IMR-90 (cell line): ENCODE results near the gene GLG1. TPM values are rescaled to one million over a fixed set of nuclear protein-coding genes. Genes with fewer than 3 reads are reported as not detected.
A peak's percentile ranks its signal among the peaks of the same experiment; 100 is the strongest.
"Not testable (repeated sequence)": the region's sequence is repeated elsewhere in the genome, so short reads cannot be mapped to it uniquely, and the experiment has no call there.

Experiments
- ATAC-seq: fragments of 200-7000 bp; cut with Tn5 transposase; 2 replicates; pipeline ENCODE4 v1.9.1; 2020; ENCODE audit warnings: low read depth, mild to moderate bottlenecking, moderate library complexity
- BruUV-seq: library from RNA; stranded (reverse); fragments of 400-500 nt; replicated peaks from 2 replicates; lab custom pipeline; 2021; lab: Mats Ljungman, UMichigan
- CTCF ChIA-PET: fragments of 300-600 bp; formaldehyde crosslinking; extraction: SDS; loops from one replicate; lab custom pipeline; 2021; ENCODE audit warnings: antibody characterized with exemption; lab: Yijun Ruan, JAX
- POLR2A ChIA-PET: fragments of 300-600 bp; sonication (Branson Sonifier 250); formaldehyde crosslinking; loops from one replicate; lab custom pipeline; 2022; ENCODE audit warnings: antibody characterized with exemption; ENCODE audit not compliant: unreplicated experiment; lab: Charles Lee
- DNase-seq: peaks from one replicate; pipeline ENCODE4 v3.0.0; 2013
- H2AFZ ChIP-seq: replicated peaks from 2 replicates; pipeline ENCODE3; 2013; ENCODE audit warnings: low read length, mild to moderate bottlenecking; ENCODE audit not compliant: poor library complexity
- H2AK5ac ChIP-seq: 2 replicates; pipeline ENCODE4 v1.6.1; 2013; ENCODE audit warnings: low read depth, low read length, inconsistent platforms
- H2AK9ac ChIP-seq: replicated peaks from 2 replicates; pipeline ENCODE3; 2013; ENCODE audit warnings: mild to moderate bottlenecking, low read depth, low read length, moderate library complexity; ENCODE audit not compliant: poor library complexity
- H2BK120ac ChIP-seq: 2 replicates; pipeline ENCODE4 v1.6.1; 2013; ENCODE audit warnings: low read depth, low read length, inconsistent platforms
- H2BK15ac ChIP-seq: 3 replicates; pipeline ENCODE4 v1.6.1; 2013; ENCODE audit warnings: low read depth, low read length, inconsistent platforms
- H2BK20ac ChIP-seq: 2 replicates; pipeline ENCODE4 v1.6.1; 2013; ENCODE audit warnings: low read depth, mild to moderate bottlenecking, inconsistent platforms, low read length, moderate library complexity
- H2BK5ac ChIP-seq: 2 replicates; pipeline ENCODE4 v1.6.1; 2013; ENCODE audit warnings: mild to moderate bottlenecking, low read depth, low read length, inconsistent platforms; ENCODE audit not compliant: poor library complexity, severe bottlenecking
- H3K14ac ChIP-seq: replicated peaks from 2 replicates; pipeline ENCODE4 v1.6.1; 2013; ENCODE audit warnings: low read depth, low read length, inconsistent platforms
- H3K18ac ChIP-seq: 2 replicates; pipeline ENCODE4 v1.6.1; 2013; ENCODE audit warnings: low read depth, low read length, control low read depth
- H3K23ac ChIP-seq: 2 replicates; pipeline ENCODE4 v1.6.1; 2013; ENCODE audit warnings: low read depth, low read length, inconsistent platforms
- H3K27ac ChIP-seq: 2 replicates; pipeline ENCODE4 v1.5.1; 2013; ENCODE audit warnings: mild to moderate bottlenecking, control low read depth, low read length; ENCODE audit not compliant: insufficient read depth
- H3K27me3 ChIP-seq: 2 replicates; pipeline ENCODE4 v1.6.1; 2013; ENCODE audit warnings: low read length; ENCODE audit not compliant: control insufficient read depth, insufficient read depth
- H3K36me3 ChIP-seq: 2 replicates; pipeline ENCODE4 v1.6.1; 2013; ENCODE audit warnings: low read length, mixed read lengths; ENCODE audit not compliant: control insufficient read depth, insufficient read depth
- H3K4ac ChIP-seq: 2 replicates; pipeline ENCODE4 v1.6.1; 2013; ENCODE audit warnings: low read depth, low read length, inconsistent platforms
- H3K4me1 ChIP-seq: 2 replicates; pipeline ENCODE4 v1.6.1; 2013; ENCODE audit warnings: low read length, mixed read lengths; ENCODE audit not compliant: control insufficient read depth, insufficient read depth
- H3K4me2 ChIP-seq: 2 replicates; pipeline ENCODE4 v1.6.1; 2013; ENCODE audit warnings: low read depth, mild to moderate bottlenecking, control low read depth, low read length, moderate library complexity
- H3K4me3 ChIP-seq: 2 replicates; pipeline ENCODE4 v1.5.1; 2013; ENCODE audit warnings: low read depth, mild to moderate bottlenecking, control low read depth, low read length, moderate library complexity; ENCODE audit not compliant: insufficient read depth
- H3K56ac ChIP-seq: 2 replicates; pipeline ENCODE4 v1.6.1; 2013; ENCODE audit warnings: low read length, inconsistent platforms; ENCODE audit not compliant: insufficient read depth; ENCODE audit errors: extremely low read depth
- H3K79me1 ChIP-seq, 2 experiments: 2 replicates each; pipeline ENCODE4 v1.6.1; 2013; ENCODE audit warnings: low read length in 2 of 2, inconsistent platforms in 1 of 2, low read depth in 1 of 2
- H3K9ac ChIP-seq: 2 replicates; pipeline ENCODE4 v1.6.1; 2013; ENCODE audit warnings: low read depth, low read length, control low read depth
- H3K9me1 ChIP-seq: 2 replicates; pipeline ENCODE4 v1.6.1; 2013; ENCODE audit warnings: low read length, inconsistent platforms; ENCODE audit not compliant: insufficient read depth
- H3K9me3 ChIP-seq: 2 replicates; pipeline ENCODE4 v1.6.1; 2013; ENCODE audit warnings: low read length; ENCODE audit not compliant: control insufficient read depth, insufficient read depth
- H4K20me1 ChIP-seq: 2 replicates; pipeline ENCODE4 v1.6.1; 2013; ENCODE audit warnings: low read length, inconsistent platforms; ENCODE audit not compliant: insufficient read depth
- H4K5ac ChIP-seq: 2 replicates; pipeline ENCODE4 v1.6.1; 2013; ENCODE audit warnings: mild to moderate bottlenecking, low read depth, low read length, control low read depth
- H4K8ac ChIP-seq, 2 experiments: 2 replicates each; pipeline ENCODE4 v1.6.1; 2013; ENCODE audit warnings: low read depth in 2 of 2, low read length in 2 of 2, control low read depth in 1 of 2, inconsistent platforms in 1 of 2
- H4K91ac ChIP-seq: 2 replicates; pipeline ENCODE4 v1.6.1; 2013; ENCODE audit warnings: low read depth, low read length, inconsistent platforms; ENCODE audit not compliant: insufficient read depth
- WGBS, 2 experiments: methylation state at CpG; one replicate each; pipeline versions ENCODE4 v1.1.5 to v1.1.7; 2013; ENCODE audit warnings: missing lambda C conversion rate in 2 of 2; ENCODE audit not compliant: insufficient read length in 1 of 2; ENCODE audit errors: extremely low coverage in 2 of 2; 5-methylcytosine and 5-hydroxymethylcytosine counted together
- dilution Hi-C: fragments of 300-500 bp; cut with HindIII; formaldehyde crosslinking; loops from one replicate; pipeline ENCODE4 v1.14.3; 2018; ENCODE audit warnings: low sequenced_read_pairs; ENCODE audit not compliant: unreplicated experiment
- in situ Hi-C: fragments of 300-500 bp; cut with MboI; formaldehyde crosslinking; loops from 3 replicates; pipeline ENCODE4 v1.14.3; 2019; ENCODE audit warnings: low sequenced_read_pairs, inconsistent platforms, mixed read lengths
- intact Hi-C: fragments of 100-400 bp; cut with micrococcal nuclease; formaldehyde crosslinking; loops from 2 replicates; pipeline ENCODE4 v1.10.0; 2022
- microRNA-seq, 2 experiments: library from miRNA; stranded (forward) in 1 of 2; unstranded in 1 of 2; fragments of 10-50 nt in 1 of 2; fragments of <30 nt in 1 of 2; gene quantifications in 1 of 2; microRNA quantifications in 1 of 2; one replicate each; pipeline versions ENCODE3 to v1.1.0; 2013 to 2020; ENCODE audit not compliant: insufficient read depth in 1 of 2, insufficient read length in 1 of 2, unreplicated experiment in 1 of 2
- polyA plus RNA-seq, 3 experiments: library from polyadenylated mRNA; depleted of rRNA; stranded (reverse); fragments of >200 nt; gene quantifications; 2 replicates each; pipeline ENCODE4 v1.2.3, GENCODE V29; 2012; ENCODE audit warnings: low replicate concordance in 1 of 3
- small RNA-seq, 5 experiments: library from RNA; depleted of rRNA; stranded (forward); fragments of <200 nt; gene quantifications; one replicate each; pipeline ENCODE3, GENCODE V24; 2012
- total RNA-seq: library from RNA; depleted of rRNA; stranded (reverse); fragments of >200 nt; gene quantifications from 2 replicates; pipeline ENCODE4 v1.2.3, GENCODE V29; 2012; rRNA removed

The GLG1 gene
- total and polyA plus RNA-seq, 2 of the 4 experiments (the other 2 are of a cell fraction) = 91.0 to 107 TPM

DNA sequence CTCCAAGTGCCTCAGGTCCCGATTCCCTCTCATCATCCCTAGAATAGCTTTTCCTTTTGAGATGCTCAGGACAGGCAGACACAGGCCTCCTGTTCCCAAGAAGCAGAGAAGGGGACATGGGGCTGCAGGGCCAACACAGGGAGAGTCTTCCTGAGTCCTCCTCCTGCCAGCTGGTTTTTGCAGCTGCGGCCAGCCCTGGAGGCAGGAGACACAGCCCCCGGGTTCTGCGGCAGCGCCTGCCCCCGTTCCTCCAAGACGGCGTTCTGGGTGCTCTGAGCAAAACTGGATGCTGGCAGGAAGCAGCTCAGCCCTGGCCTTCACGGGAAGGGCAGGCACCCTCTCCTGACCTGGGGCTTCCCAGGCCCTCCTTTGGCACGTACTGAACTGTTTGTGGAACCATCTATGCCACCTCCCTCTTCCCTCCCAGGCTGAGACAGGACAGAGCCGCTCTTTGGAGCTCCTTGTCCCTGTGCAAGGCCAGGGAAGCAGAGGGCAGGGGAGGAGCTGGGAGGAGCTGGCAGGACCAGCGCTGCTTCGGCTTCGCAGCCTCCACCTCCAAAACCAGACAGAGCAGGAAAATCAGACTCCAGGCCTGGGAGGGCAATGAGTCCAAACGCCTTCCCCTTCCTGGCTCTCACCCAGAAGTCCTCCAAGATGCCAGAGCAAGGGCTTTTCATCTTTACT is 208.6 kb downstream of the GLG1 start:
- H4K91ac ChIP-seq, H3K79me1 ChIP-seq, H3K4me1 ChIP-seq, in situ Hi-C loops, H3K4me3 ChIP-seq, dilution Hi-C loops, H3K9me1 ChIP-seq, H3K27ac ChIP-seq, H4K5ac ChIP-seq, H3K4me2 ChIP-seq, BruUV-seq, H3K9ac ChIP-seq, H2AFZ ChIP-seq, H3K23ac ChIP-seq, H4K20me1 ChIP-seq, H3K14ac ChIP-seq, H3K36me3 ChIP-seq, H2AK5ac ChIP-seq, H3K4ac ChIP-seq, H3K18ac ChIP-seq, H4K8ac ChIP-seq, CTCF ChIA-PET, POLR2A ChIA-PET, H3K56ac ChIP-seq, H2AK9ac ChIP-seq, intact Hi-C loops, H2BK5ac ChIP-seq, H3K27me3 ChIP-seq, DNase-seq, H3K9me3 ChIP-seq, H2BK20ac ChIP-seq, H2BK15ac ChIP-seq, H2BK120ac ChIP-seq: not testable (repeated sequence)
- peak; percentile 91 for ATAC-seq
- whole genome bisulfite sequencing, 2 experiments = 43% methylated on average over 1 of the region's 15 CpGs; no CpG with 5 or more reads in 1 of the 2 experiments

Small RNA genes within 50 kb of the gene (microRNA-seq; reads per million reads assigned to microRNA genes)
- gene RF00019 (ENCODE audit: insufficient read depth, insufficient read length) = not detected
- gene RNU6-237P (ENCODE audit: insufficient read depth, insufficient read length) = not detected

Small RNA genes within 50 kb of the gene (small RNA-seq; reads per million reads assigned to genes)
- gene RF00019 (0 reads per million in 5 experiments), gene RNU6-237P (0 reads per million in 5 experiments)

Other genes with a start within 250 kb of the GLG1 start
- 0.28 and 0.36 TPM in 2 replicates for gene NPIPB15, start 230.8 kb downstream of the GLG1 start, total RNA-seq
- 5.5 and 6.9 TPM in 2 replicates for gene NPIPB15, start 230.8 kb downstream of the GLG1 start, polyA plus RNA-seq (2012; rRNA removed)
- not detected in 2 replicates for gene CLEC18B, start 185.6 kb downstream of the GLG1 start, total RNA-seq
- 0.13 and 0.17 TPM in 2 replicates for gene CLEC18B, start 185.6 kb downstream of the GLG1 start, polyA plus RNA-seq (2012; rRNA removed)
- gene RFWD3, start 59.8 kb upstream of the GLG1 start, total RNA-seq = 27.6 and 28.3 TPM in 2 replicates
- gene RFWD3, start 59.8 kb upstream of the GLG1 start, polyA plus RNA-seq (2012; rRNA removed) = 14.9 and 16.7 TPM in 2 replicates
- gene MLKL, start 93.7 kb upstream of the GLG1 start, total RNA-seq = 4.2 and 4.5 TPM in 2 replicates
- 3.6 and 3.7 TPM in 2 replicates for gene MLKL, start 93.7 kb upstream of the GLG1 start, polyA plus RNA-seq (2012; rRNA removed)
- gene FA2H, start 167.7 kb upstream of the GLG1 start, total RNA-seq = not detected in 2 replicates
- not detected in 2 replicates for gene FA2H, start 167.7 kb upstream of the GLG1 start, polyA plus RNA-seq (2012; rRNA removed)